GM12878 (cell line): ENCODE results near the gene AQP2. TPM values are rescaled to one million over a fixed set of nuclear protein-coding genes. Genes with fewer than 3 reads are reported as not detected.

ENCODE experiments used
- ATAC-seq: fragments of 200-7000 bp; cut with Tn5 transposase; 3 replicates; pipeline ENCODE4 v1.9.1; 2020; ENCODE audit warnings: mild to moderate bottlenecking, moderate library complexity
- BruUV-seq: library from RNA; stranded (reverse); fragments of 400-500 nt; replicated peaks from 2 replicates; lab custom pipeline; 2021; lab: Mats Ljungman, UMichigan
- CTCF ChIA-PET: fragments of 300-600 bp; sonication (Branson Sonifier 250); formaldehyde crosslinking; extraction: SDS; loops from one replicate; lab custom pipeline; 2021; ENCODE audit warnings: inconsistent platforms; lab: Yijun Ruan, JAX
- POLR2A ChIA-PET: fragments of 350-600 bp; formaldehyde crosslinking; extraction: SDS; loops from one replicate; lab custom pipeline; 2021; ENCODE audit warnings: inconsistent platforms; lab: Charles Lee
- RAD21 ChIA-PET: fragments of 300-600 bp; sonication (Branson Sonifier 250); formaldehyde crosslinking; loops from one replicate; lab custom pipeline; 2023; ENCODE audit warnings: antibody characterized with exemption; ENCODE audit not compliant: unreplicated experiment; lab: Charles Lee
- SMC1A ChIA-PET: fragments of 300-600 bp; sonication (Branson Sonifier 250); formaldehyde crosslinking; loops from one replicate; lab custom pipeline; 2023; ENCODE audit not compliant: unreplicated experiment, uncharacterized antibody; lab: Charles Lee
- DNase-seq: peaks from one replicate; pipeline ENCODE4 v3.0.0-alpha.2; 2011; ENCODE audit warnings: low read depth, low spot score
- FAIRE-seq: peaks from 3 replicates; lab custom pipeline; 2011; peaks lifted over from hg19 to GRCh38; lab: Jason Lieb, UNC
- H2AFZ ChIP-seq: 2 replicates; pipeline ENCODE4 v1.6.0; 2011; ENCODE audit warnings: low read depth, low read length, control low read depth; ENCODE audit not compliant: control insufficient read depth
- H3K27ac ChIP-seq: 2 replicates; pipeline ENCODE4 v1.5.1; 2011; ENCODE audit warnings: control low read depth; ENCODE audit not compliant: control insufficient read depth, insufficient read depth
- H3K27me3 ChIP-seq, 2 experiments: replicated peaks in 1 of 2; 2 replicates each; pipeline versions ENCODE4 v1.6.0 to v1.6.1; 2011; ENCODE audit warnings: low read length in 1 of 2; ENCODE audit not compliant: control insufficient read depth in 2 of 2, insufficient read depth in 2 of 2
- H3K36me3 ChIP-seq, 2 experiments: 2 replicates each; pipeline ENCODE4 v1.5.1; 2011; ENCODE audit warnings: low read length in 1 of 2; ENCODE audit not compliant: control insufficient read depth in 2 of 2, insufficient read depth in 2 of 2
- H3K4me1 ChIP-seq: 2 replicates; pipeline ENCODE4 v1.6.1; 2011; ENCODE audit warnings: mild to moderate bottlenecking, low read length, moderate library complexity, mixed read lengths; ENCODE audit not compliant: control insufficient read depth, insufficient read depth
- H3K4me2 ChIP-seq: 2 replicates; pipeline ENCODE4 v1.6.0; 2011; ENCODE audit warnings: control low read depth; ENCODE audit not compliant: control insufficient read depth, insufficient read depth
- H3K4me3 ChIP-seq: fragments of 200-600 bp; sonication (generic); 2 replicates; pipeline ENCODE4 v1.5.1; 2016
- H3K79me2 ChIP-seq: 2 replicates; pipeline ENCODE4 v1.6.0; 2011; ENCODE audit warnings: low read length; ENCODE audit not compliant: control insufficient read depth, insufficient read depth
- H3K9ac ChIP-seq: 2 replicates; pipeline ENCODE4 v1.8.0; 2011; ENCODE audit warnings: low read length, control low read depth, mixed read lengths; ENCODE audit not compliant: control insufficient read depth, insufficient read depth
- H3K9me3 ChIP-seq: replicated peaks from 3 replicates; pipeline ENCODE4 v1.5.1; 2011; ENCODE audit warnings: mild to moderate bottlenecking, low read length; ENCODE audit not compliant: control insufficient read depth, insufficient read depth
- H4K20me1 ChIP-seq: 2 replicates; pipeline ENCODE4 v1.6.0; 2011; ENCODE audit not compliant: control insufficient read depth, insufficient read depth
- ASH2L ChIP-seq: fragments of 300-600, 200-600 bp; sonication (generic); IDR thresholded peaks from 2 replicates; pipeline ENCODE4 v1.6.1; 2017; ENCODE audit warnings: low read depth, mild to moderate bottlenecking, borderline replicate concordance
- ATF7 ChIP-seq: fragments of 450-650 bp; IDR thresholded peaks from 2 replicates; pipeline ENCODE4 v1.6.1; 2016; ENCODE audit warnings: low read depth, mild to moderate bottlenecking
- CBX5 ChIP-seq: sonication (generic); IDR thresholded peaks from 2 replicates; pipeline ENCODE4 v1.6.1; 2016; ENCODE audit warnings: low read depth, moderate library complexity, mild to moderate bottlenecking, inconsistent platforms
- GATAD2B ChIP-seq: fragments of 450-650 bp; conservative IDR thresholded peaks from 2 replicates; pipeline ENCODE4 v1.6.1; 2017; ENCODE audit warnings: low read depth, mild to moderate bottlenecking, moderate library complexity
- JUND ChIP-seq: IDR thresholded peaks from 2 replicates; pipeline ENCODE4 v1.6.1; 2012; ENCODE audit warnings: low read depth, mild to moderate bottlenecking, low read length, improper control_type of control experiment, moderate library complexity
- MEF2B ChIP-seq: fragments of 450-650 bp; IDR thresholded peaks from 2 replicates; pipeline ENCODE4 v1.6.1; 2018; ENCODE audit warnings: mild to moderate bottlenecking, moderate library complexity; ENCODE audit not compliant: partially characterized antibody, poor library complexity, severe bottlenecking
- MXI1 ChIP-seq: fragments of 150-350 bp; IDR thresholded peaks from 2 replicates; pipeline ENCODE4 v1.6.1; 2011; ENCODE audit warnings: low read depth, mild to moderate bottlenecking, inconsistent platforms, low read length, improper control_type of control experiment
- MYC ChIP-seq: IDR thresholded peaks from 2 replicates; pipeline ENCODE4 v1.6.1; 2011; ENCODE audit warnings: mild to moderate bottlenecking, low read length, moderate library complexity, inconsistent platforms; ENCODE audit not compliant: insufficient read depth, insufficient replicate concordance, insufficient read length, severe bottlenecking
- NFYB ChIP-seq: IDR thresholded peaks from 2 replicates; pipeline ENCODE4 v1.6.1; 2011; ENCODE audit warnings: low read depth, mild to moderate bottlenecking, low read length, improper control_type of control experiment, moderate library complexity; ENCODE audit not compliant: insufficient read depth
- RAD51 ChIP-seq: fragments of 450-650 bp; IDR thresholded peaks from 2 replicates; pipeline ENCODE4 v1.6.1; 2016; ENCODE audit warnings: moderate library complexity, mild to moderate bottlenecking, inconsistent platforms
- RB1 ChIP-seq: fragments of 450-650 bp; formaldehyde crosslinking; IDR thresholded peaks from 2 replicates; pipeline ENCODE4 v1.6.1; 2017; ENCODE audit warnings: mild to moderate bottlenecking, borderline replicate concordance
- SIN3A ChIP-seq: IDR thresholded peaks from 2 replicates; pipeline ENCODE4 v1.6.1; 2012; ENCODE audit warnings: low read depth, low read length, improper control_type of control experiment
- SRF ChIP-seq, 2 experiments: IDR thresholded peaks; 2 replicates each; pipeline ENCODE4 v1.6.1; 2011; ENCODE audit warnings: low read depth in 2 of 2, low read length in 2 of 2, mild to moderate bottlenecking in 1 of 2, moderate library complexity in 1 of 2
- STAT3 ChIP-seq: IDR thresholded peaks from 2 replicates; pipeline ENCODE4 v1.6.1; 2011; ENCODE audit warnings: low read depth, low read length, improper control_type of control experiment
- TCF7 ChIP-seq: IDR thresholded peaks from 2 replicates; pipeline ENCODE4 v1.6.1; 2014; ENCODE audit warnings: antibody characterized with exemption, borderline replicate concordance
- YY1 ChIP-seq: IDR thresholded peaks from 2 replicates; pipeline ENCODE4 v1.6.1; 2011; ENCODE audit warnings: low read depth, mild to moderate bottlenecking, low read length
- in situ Hi-C: fragments of 300-500 bp; cut with MboI; formaldehyde crosslinking; loops from 9 replicates; pipeline ENCODE4 v1.14.3; 2018; ENCODE audit warnings: mixed read lengths
- intact Hi-C: fragments of 100-400 bp; cut with micrococcal nuclease; formaldehyde crosslinking; loops from one replicate; pipeline ENCODE4 v1.14.2; 2022; ENCODE audit not compliant: unreplicated experiment
- polyA plus RNA-seq, 11 experiments: library from polyadenylated mRNA; depleted of rRNA in 4 of 11; unstranded in 6 of 11; stranded (reverse) in 5 of 11; fragments of >200 nt; fragmentation: Nextera tagmentation in 4 of 11; fragmentation: Illumina TruSeq in 1 of 11; extraction: Ambion mirVana in 4 of 11; extraction: Trizol in 1 of 11; gene quantifications; 1 replicate in 1 of 11; 2 replicates in 10 of 11; pipeline versions ENCODE4 v1.2.1 to v1.2.3, GENCODE V29; 2011 to 2016; ENCODE audit warnings: inconsistent platforms in 2 of 11, missing spikeins in 2 of 11, low read depth in 1 of 11
- total RNA-seq, 4 experiments: library from RNA; depleted of rRNA in 3 of 4; stranded (reverse); fragments of >200 nt in 3 of 4; fragmentation: Illumina TruSeq in 1 of 4; extraction: Trizol in 1 of 4; gene quantifications; 2 replicates each; pipeline versions ENCODE4 v1.2.1 to v1.2.3, GENCODE V29; 2013 to 2021
- TF ChIP-seq, protein P1 (sequence below): IDR thresholded peaks from 2 replicates; pipeline ENCODE4 v1.6.1; 2011; ENCODE audit warnings: low read depth, mild to moderate bottlenecking, low read length, moderate library complexity, borderline replicate concordance; ENCODE audit errors: extremely low read depth
- TF ChIP-seq, protein P2 (sequence below): fragments of 450-650 bp; IDR thresholded peaks from 2 replicates; pipeline ENCODE4 v1.6.1; 2017; ENCODE audit warnings: mild to moderate bottlenecking

AQP2 gene
- total and polyA plus RNA-seq, 10 of the 15 experiments (the other 5 are each of a cell fraction or from before 2014, with no cell fraction given): not detected

- POLR2A ChIA-PET: no interaction called here
- H3K4me3 ChIP-seq: no peak overlapping the region
- FAIRE-seq: no peak
- no peak for TF ChIP-seq STAT3
- no peak for TF ChIP-seq CBX5
- TF ChIP-seq NFYB: no peak
- TF ChIP-seq SRF (IDR thresholded peaks at IDR 0.05; ENCODE audit: low read depth in 2 of 2, low read length in 2 of 2): no peak
- no peak for TF ChIP-seq SIN3A
- no peak for TF ChIP-seq RB1
- no peak for TF ChIP-seq MEF2B
- TF ChIP-seq ATF7: no peak
- TF ChIP-seq RAD51: no peak
- no peak for TF ChIP-seq MXI1
- no peak for TF ChIP-seq ASH2L
- no peak for TF ChIP-seq JUND
- TF ChIP-seq, protein P1, sequence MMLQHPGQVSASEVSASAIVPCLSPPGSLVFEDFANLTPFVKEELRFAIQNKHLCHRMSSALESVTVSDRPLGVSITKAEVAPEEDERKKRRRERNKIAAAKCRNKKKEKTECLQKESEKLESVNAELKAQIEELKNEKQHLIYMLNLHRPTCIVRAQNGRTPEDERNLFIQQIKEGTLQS: no peak
- TF ChIP-seq YY1: no peak
- TF ChIP-seq, protein P2, sequence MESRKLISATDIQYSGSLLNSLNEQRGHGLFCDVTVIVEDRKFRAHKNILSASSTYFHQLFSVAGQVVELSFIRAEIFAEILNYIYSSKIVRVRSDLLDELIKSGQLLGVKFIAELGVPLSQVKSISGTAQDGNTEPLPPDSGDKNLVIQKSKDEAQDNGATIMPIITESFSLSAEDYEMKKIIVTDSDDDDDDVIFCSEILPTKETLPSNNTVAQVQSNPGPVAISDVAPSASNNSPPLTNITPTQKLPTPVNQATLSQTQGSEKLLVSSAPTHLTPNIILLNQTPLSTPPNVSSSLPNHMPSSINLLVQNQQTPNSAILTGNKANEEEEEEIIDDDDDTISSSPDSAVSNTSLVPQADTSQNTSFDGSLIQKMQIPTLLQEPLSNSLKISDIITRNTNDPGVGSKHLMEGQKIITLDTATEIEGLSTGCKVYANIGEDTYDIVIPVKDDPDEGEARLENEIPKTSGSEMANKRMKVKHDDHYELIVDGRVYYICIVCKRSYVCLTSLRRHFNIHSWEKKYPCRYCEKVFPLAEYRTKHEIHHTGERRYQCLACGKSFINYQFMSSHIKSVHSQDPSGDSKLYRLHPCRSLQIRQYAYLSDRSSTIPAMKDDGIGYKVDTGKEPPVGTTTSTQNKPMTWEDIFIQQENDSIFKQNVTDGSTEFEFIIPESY: no peak
- TF ChIP-seq TCF7: no peak
- TF ChIP-seq MYC: no peak
- TF ChIP-seq GATAD2B: no peak
- H3K9ac ChIP-seq: no peak overlapping the region
- no peaks in the 10 kb centered on the region for H3K9me3 ChIP-seq
- no peaks in the 10 kb centered on the region for H3K27me3 ChIP-seq
- CTCF ChIA-PET: interaction anchor here (1.2 to 1.4 kb wide), 2 partner anchors 56 to 73 kb away, joined by 3 read pairs; no protein-coding TSS in a partner anchor
- in situ Hi-C loops (no loop called here), intact Hi-C loops (no loop called here)
- ATAC-seq: no peak
- no peaks in the 10 kb centered on the region for H3K4me1 ChIP-seq
- no peaks in the 10 kb centered on the region for H4K20me1 ChIP-seq
- no peaks in the 10 kb centered on the region for H3K79me2 ChIP-seq
- no peak for DNase-seq
- no peak overlapping the region for H3K27ac ChIP-seq
- H3K36me3 ChIP-seq: no peaks in the 10 kb centered on the region
- RAD21 ChIA-PET: interaction anchor here (0.6 kb wide), 1 partner anchor 533 kb away, joined by 3 read pairs; no protein-coding TSS in a partner anchor
- no peak overlapping the region for H3K4me2 ChIP-seq
- no TSS peak for BruUV-seq
- no peak overlapping the region for H2AFZ ChIP-seq
- SMC1A ChIA-PET: no interaction called here
Measured at GRCh38 chr12:49939307-49939706, 11.2 kb upstream of the AQP2 start.
